ENCODE measurements around the gene IMPA2.

The IMPA2 gene

DNA sequence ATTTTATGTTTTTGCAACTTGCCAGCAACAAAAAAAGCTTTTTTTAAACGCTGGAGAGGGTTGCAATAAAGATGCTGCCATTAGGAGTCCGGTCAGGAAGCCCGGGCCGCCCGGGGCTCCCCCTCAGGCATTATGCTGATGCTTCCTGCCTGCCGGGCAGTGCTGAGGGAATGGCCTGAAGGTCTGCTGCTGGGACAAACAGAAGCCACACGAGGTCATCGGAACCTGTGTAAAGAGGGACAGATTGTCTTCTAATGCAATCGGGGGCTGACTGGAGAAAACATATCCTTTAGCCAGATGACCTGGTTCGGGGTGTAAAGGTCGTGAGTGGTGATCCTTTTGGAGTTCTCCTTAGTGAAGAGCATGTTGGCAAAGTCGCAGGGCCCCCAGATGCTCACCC is 2.3 kb downstream of the IMPA2 start:
- H3K27ac ChIP-seq (ENCODE audit: poor library complexity, severe bottlenecking): no peak overlapping the region
- no peak for ATAC-seq (ENCODE audit: low read depth)
- H3K36me3 ChIP-seq (ENCODE audit: low read depth): no peaks in the 10 kb centered on the region
- DNase-seq (ENCODE audit: low spot score): no peak
- no peaks in the 10 kb centered on the region for H3K4me1 ChIP-seq (ENCODE audit: insufficient read depth, poor library complexity, severe bottlenecking)
- H3K4me3 ChIP-seq (ENCODE audit: severe bottlenecking): no peak overlapping the region
- H3K9me3 ChIP-seq (ENCODE audit: severe bottlenecking): no peaks in the 10 kb centered on the region
- TF ChIP-seq, protein P1, sequence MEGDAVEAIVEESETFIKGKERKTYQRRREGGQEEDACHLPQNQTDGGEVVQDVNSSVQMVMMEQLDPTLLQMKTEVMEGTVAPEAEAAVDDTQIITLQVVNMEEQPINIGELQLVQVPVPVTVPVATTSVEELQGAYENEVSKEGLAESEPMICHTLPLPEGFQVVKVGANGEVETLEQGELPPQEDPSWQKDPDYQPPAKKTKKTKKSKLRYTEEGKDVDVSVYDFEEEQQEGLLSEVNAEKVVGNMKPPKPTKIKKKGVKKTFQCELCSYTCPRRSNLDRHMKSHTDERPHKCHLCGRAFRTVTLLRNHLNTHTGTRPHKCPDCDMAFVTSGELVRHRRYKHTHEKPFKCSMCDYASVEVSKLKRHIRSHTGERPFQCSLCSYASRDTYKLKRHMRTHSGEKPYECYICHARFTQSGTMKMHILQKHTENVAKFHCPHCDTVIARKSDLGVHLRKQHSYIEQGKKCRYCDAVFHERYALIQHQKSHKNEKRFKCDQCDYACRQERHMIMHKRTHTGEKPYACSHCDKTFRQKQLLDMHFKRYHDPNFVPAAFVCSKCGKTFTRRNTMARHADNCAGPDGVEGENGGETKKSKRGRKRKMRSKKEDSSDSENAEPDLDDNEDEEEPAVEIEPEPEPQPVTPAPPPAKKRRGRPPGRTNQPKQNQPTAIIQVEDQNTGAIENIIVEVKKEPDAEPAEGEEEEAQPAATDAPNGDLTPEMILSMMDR (IDR thresholded peaks at IDR 0.05; ENCODE audit: poor library complexity, severe bottlenecking): no peak
- H3K27me3 ChIP-seq (ENCODE audit: insufficient read depth, poor library complexity, severe bottlenecking): no peaks in the 10 kb centered on the region

DNA sequence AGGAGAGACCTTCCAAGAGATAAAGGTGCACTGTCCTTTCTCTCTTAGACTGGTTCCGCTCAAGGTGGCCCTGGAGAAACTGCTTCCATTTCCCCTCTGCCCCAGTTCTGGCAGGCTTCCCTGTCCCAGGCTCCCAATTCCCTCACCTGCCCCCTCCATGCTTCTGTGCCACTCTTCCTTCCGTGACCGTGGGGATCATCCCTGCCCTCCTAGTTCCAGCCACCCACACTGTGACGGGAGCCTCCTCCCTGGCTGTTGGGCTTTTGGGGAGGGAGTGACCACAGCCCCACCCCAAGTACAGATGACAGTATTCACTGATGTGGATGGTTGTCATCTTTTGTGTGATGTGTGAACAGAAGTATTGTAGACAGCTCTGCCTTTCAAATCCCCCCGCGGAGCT is 2.8 kb downstream of the IMPA2 start:
- DNase-seq (ENCODE audit: low spot score) (no peak), ATAC-seq (ENCODE audit: low read depth) (no peak)
- no peaks in the 10 kb centered on the region for H3K27me3 ChIP-seq (ENCODE audit: insufficient read depth, poor library complexity, severe bottlenecking)
- no peak overlapping the region for H3K4me3 ChIP-seq (ENCODE audit: severe bottlenecking)
- H3K27ac ChIP-seq (ENCODE audit: poor library complexity, severe bottlenecking): no peak overlapping the region
- TF ChIP-seq, protein P1 (IDR thresholded peaks at IDR 0.05; ENCODE audit: poor library complexity, severe bottlenecking): no peak
- H3K36me3 ChIP-seq (ENCODE audit: low read depth): no peaks in the 10 kb centered on the region
- H3K9me3 ChIP-seq (ENCODE audit: severe bottlenecking): no peaks in the 10 kb centered on the region
- H3K4me1 ChIP-seq (ENCODE audit: insufficient read depth, poor library complexity, severe bottlenecking): no peaks in the 10 kb centered on the region

DNA sequence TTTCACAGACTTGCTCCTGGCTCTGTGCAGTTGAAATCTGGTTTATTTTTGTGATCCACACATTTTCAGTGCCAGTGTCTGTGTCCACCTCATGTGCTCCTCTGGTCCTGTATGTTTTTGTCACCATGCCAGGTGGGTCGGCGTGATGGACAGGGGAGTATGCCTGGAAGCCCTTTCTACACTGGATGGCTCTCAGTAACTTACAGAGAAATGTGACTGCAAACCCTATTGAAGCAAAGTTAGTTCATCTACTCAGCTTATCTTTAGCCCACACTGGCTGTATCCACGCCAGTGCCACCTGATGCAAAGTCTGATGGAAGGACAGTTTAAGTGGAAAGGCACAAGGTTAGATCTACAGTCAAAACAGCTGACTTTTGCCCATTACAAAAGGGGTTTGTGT is 4.3 kb downstream of the IMPA2 start:
- Histone ChIP-seq H3K4me3 (ENCODE audit: severe bottlenecking) (no peak overlapping the region), H3K4me1 (ENCODE audit: insufficient read depth, poor library complexity, severe bottlenecking) (no peaks in the 10 kb centered on the region), H3K9me3 (ENCODE audit: severe bottlenecking) (no peaks in the 10 kb centered on the region), H3K36me3 (ENCODE audit: low read depth) (no peaks in the 10 kb centered on the region), H3K27ac (ENCODE audit: poor library complexity, severe bottlenecking) (no peak overlapping the region), H3K27me3 (ENCODE audit: insufficient read depth, poor library complexity, severe bottlenecking) (no peaks in the 10 kb centered on the region)
- DNase-seq (ENCODE audit: low spot score) (no peak), ATAC-seq (ENCODE audit: low read depth) (no peak)
- TF ChIP-seq, protein P1 (IDR thresholded peaks at IDR 0.05; ENCODE audit: poor library complexity, severe bottlenecking): no peak

DNA sequence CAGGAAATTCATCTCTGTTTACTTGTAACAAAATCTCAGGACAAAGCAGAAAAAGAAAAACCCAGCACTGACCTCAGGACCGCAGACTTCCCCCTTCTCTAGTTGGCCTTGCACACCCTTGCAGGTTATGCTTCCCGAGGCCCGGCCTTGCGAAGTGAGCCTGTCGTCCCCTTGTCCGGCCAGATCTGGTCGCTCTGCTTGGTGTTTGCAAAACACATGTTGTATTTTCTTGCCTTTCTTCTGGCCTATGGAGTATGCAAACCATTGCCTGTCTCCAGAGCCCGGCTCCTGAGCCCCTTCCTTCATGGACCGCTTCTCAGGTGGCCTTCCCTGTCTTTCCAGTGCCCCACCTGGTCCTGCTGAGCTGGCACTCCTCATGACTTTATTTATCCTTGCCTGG is 4.8 kb downstream of the IMPA2 start:
- no peaks in the 10 kb centered on the region for H3K4me1 ChIP-seq (ENCODE audit: insufficient read depth, poor library complexity, severe bottlenecking)

DNA sequence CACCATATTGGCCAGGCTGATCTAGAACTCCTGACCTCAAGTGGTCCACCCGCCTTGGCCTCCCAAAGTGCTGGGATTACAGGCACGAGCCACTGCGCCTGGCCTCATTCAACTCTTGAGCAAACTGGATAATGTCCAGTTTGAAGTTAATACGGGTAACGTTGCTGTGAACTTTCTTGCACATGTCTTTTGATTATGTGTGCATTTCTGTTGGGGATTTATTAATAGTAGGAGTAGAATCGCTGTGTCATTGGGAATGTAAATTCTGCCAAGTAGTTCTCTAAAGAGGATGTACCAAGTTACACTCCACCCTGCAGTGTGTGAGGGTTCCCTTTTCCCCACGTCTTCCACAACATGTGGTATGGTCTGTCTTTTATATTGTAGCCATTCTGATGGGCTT is 6.2 kb downstream of the IMPA2 start:
- no peak for DNase-seq (ENCODE audit: low spot score)
- no peak overlapping the region for H3K4me3 ChIP-seq (ENCODE audit: severe bottlenecking)
- no peak for ATAC-seq (ENCODE audit: low read depth)

More for the DNA sequence above, 4.8 kb downstream of the IMPA2 start:
- ATAC-seq (ENCODE audit: low read depth) (no peak), DNase-seq (ENCODE audit: low spot score) (no peak)
- H3K9me3 ChIP-seq (ENCODE audit: severe bottlenecking): no peaks in the 10 kb centered on the region
- no peaks in the 10 kb centered on the region for H3K36me3 ChIP-seq (ENCODE audit: low read depth)
- TF ChIP-seq, protein P1 (IDR thresholded peaks at IDR 0.05; ENCODE audit: poor library complexity, severe bottlenecking): no peak
- H3K27me3 ChIP-seq (ENCODE audit: insufficient read depth, poor library complexity, severe bottlenecking): no peaks in the 10 kb centered on the region
- no peak overlapping the region for H3K27ac ChIP-seq (ENCODE audit: poor library complexity, severe bottlenecking)
- no peak overlapping the region for H3K4me3 ChIP-seq (ENCODE audit: severe bottlenecking)

More for the DNA sequence above, 6.2 kb downstream of the IMPA2 start:
- Histone ChIP-seq H3K9me3 (ENCODE audit: severe bottlenecking) (no peaks in the 10 kb centered on the region), H3K36me3 (ENCODE audit: low read depth) (no peaks in the 10 kb centered on the region), H3K4me1 (ENCODE audit: insufficient read depth, poor library complexity, severe bottlenecking) (no peaks in the 10 kb centered on the region), H3K27me3 (ENCODE audit: insufficient read depth, poor library complexity, severe bottlenecking) (no peaks in the 10 kb centered on the region), H3K27ac (ENCODE audit: poor library complexity, severe bottlenecking) (no peak overlapping the region)
- TF ChIP-seq, protein P1 (IDR thresholded peaks at IDR 0.05; ENCODE audit: poor library complexity, severe bottlenecking): no peak

All from RWPE2 (cell line).